NB4 (cell line): ENCODE measurements around the gene LRRC8C.
A peak's percentile ranks its signal among the peaks of the same experiment; 100 is the strongest.

Source experiments
- DNase-seq: peaks from one replicate; pipeline ENCODE4 v3.0.0; 2010; ENCODE audit warnings: low read depth
- H3K4me3 ChIP-seq: one replicate; pipeline ENCODE4 v1.5.1; 2011; ENCODE audit warnings: mild to moderate bottlenecking, low read depth, low read length, moderate library complexity
- MYC ChIP-seq: IDR thresholded peaks from 2 replicates; pipeline ENCODE4 v1.6.1; 2011; ENCODE audit warnings: low read depth, low read length
- POLR2A ChIP-seq: IDR thresholded peaks from 2 replicates; pipeline ENCODE4 v1.6.1; 2011; ENCODE audit warnings: mild to moderate bottlenecking; ENCODE audit not compliant: insufficient read length; ENCODE audit errors: extremely low read depth
- TF ChIP-seq, protein P1 (sequence below): IDR thresholded peaks from 2 replicates; pipeline ENCODE4 v1.6.1; 2011; ENCODE audit warnings: low read depth, low read length
- TF ChIP-seq, protein P2 (sequence below): IDR thresholded peaks from one replicate; pipeline ENCODE4 v1.5.1; 2012; ENCODE audit warnings: low read depth, low read length

LRRC8C gene

DNA sequence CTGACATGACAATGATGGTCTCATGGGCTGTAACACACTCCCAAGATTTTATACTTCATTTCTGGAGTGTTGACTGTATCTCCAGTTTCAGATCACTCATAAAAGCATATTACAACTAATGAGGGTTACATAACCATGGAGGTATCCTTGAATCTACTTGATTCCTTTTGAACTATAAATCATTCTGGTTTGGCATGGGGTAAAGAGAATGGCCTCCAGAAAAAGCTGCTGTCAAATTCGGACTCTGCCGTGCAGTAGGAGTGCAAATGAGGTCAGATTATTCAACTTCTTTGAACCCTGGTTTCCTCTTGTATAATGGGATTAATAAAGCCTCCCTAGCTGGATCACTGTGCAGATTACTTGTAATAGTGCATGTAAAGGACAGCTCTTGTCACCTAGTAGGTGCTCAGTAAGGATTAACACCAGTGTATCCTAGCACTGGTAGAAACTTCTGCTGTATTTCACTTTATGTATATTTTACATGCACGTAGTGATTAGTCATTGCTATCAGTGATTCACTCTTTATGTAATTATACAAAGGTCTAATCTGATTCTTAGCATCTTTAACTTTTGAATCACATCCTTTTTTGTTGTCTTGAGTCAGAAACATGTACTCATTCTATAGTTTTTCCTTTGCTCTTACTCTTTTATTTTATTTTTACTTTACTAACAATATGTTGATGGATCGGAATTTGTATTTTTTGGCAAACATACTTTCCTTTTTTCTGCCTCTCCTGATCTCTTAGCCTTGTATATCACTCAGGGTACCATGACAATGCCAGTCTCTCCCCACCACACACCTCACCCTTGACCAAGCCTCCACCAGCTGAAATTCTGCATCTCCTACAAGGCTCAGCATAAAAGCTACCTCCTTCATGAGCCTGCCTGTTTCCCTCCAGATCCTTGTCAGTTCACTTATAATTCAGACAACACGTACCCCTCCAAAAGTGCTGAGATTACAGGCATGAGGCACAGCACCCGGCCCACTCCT is 3.2 kb downstream of the LRRC8C start:
- TF ChIP-seq, protein P1, sequence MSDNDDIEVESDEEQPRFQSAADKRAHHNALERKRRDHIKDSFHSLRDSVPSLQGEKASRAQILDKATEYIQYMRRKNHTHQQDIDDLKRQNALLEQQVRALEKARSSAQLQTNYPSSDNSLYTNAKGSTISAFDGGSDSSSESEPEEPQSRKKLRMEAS, result no peak
- TF ChIP-seq MYC (no peak), POLR2A (no peak)
- TF ChIP-seq, protein P2, sequence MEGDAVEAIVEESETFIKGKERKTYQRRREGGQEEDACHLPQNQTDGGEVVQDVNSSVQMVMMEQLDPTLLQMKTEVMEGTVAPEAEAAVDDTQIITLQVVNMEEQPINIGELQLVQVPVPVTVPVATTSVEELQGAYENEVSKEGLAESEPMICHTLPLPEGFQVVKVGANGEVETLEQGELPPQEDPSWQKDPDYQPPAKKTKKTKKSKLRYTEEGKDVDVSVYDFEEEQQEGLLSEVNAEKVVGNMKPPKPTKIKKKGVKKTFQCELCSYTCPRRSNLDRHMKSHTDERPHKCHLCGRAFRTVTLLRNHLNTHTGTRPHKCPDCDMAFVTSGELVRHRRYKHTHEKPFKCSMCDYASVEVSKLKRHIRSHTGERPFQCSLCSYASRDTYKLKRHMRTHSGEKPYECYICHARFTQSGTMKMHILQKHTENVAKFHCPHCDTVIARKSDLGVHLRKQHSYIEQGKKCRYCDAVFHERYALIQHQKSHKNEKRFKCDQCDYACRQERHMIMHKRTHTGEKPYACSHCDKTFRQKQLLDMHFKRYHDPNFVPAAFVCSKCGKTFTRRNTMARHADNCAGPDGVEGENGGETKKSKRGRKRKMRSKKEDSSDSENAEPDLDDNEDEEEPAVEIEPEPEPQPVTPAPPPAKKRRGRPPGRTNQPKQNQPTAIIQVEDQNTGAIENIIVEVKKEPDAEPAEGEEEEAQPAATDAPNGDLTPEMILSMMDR, result no peak
- peak overlapping the region; percentile 81 for H3K4me3 ChIP-seq
- no peak for DNase-seq

DNA sequence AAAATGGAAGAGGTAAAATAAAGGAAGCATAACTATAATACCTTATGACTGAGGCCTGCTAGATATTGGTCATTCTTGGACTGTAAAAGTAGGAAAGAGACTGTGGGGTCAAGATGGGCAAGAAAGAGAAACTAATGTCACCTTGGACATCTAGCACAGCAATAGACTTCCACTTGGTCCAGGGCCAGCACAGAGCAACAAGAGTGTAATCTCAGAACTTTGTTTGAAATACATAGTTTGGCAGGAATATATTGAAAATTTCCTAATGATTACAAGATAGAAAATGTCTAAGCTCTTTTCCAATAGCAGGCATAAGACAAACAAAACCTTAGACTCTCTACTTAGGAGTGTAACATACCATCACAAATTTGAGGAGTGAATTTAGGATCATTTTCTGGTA is 4.6 kb downstream of the LRRC8C start:
- peak overlapping the region; percentile 81 for H3K4me3 ChIP-seq
- DNase-seq, result no peak
- no peak for TF ChIP-seq MYC
- TF ChIP-seq, protein P2, result no peak
- TF ChIP-seq, protein P1, result no peak
- TF ChIP-seq POLR2A, result no peak

- TF ChIP-seq, protein P1, result no peak
- TF ChIP-seq, protein P2, result no peak
- TF ChIP-seq MYC (no peak), POLR2A (no peak)
- DNase-seq, result peak; percentile 38
- peak overlapping the region; percentile 14 for H3K4me3 ChIP-seq
These were observed 7.5 kb downstream of the LRRC8C start for GRCh38 chr1:89640440-89640839.

GRCh38 chr1:89641781-89642180 is 8.9 kb downstream of the LRRC8C start:
- peak overlapping the region; percentile 14 for H3K4me3 ChIP-seq
- DNase-seq, result peak; percentile 71
- TF ChIP-seq, protein P2, result no peak
- TF ChIP-seq, protein P1, result no peak
- TF ChIP-seq MYC (no peak; the same call in 1 of the 2 replicates), POLR2A (no peak)

- TF ChIP-seq, protein P2, result no peak
- TF ChIP-seq, protein P1, result no peak
- no peak for TF ChIP-seq POLR2A
- no peak for TF ChIP-seq MYC
- H3K4me3 ChIP-seq, result no peak overlapping the region
- no peak for DNase-seq
These were observed 10.7 kb downstream of the LRRC8C start for GRCh38 chr1:89643577-89643976.
